SK-N-MC (cell line): ENCODE measurements around the gene SAMD14.

Experiments used
- DNase-seq: peaks from one replicate; pipeline ENCODE4 v3.0.0-alpha.2; 2011; ENCODE audit warnings: low read depth, low spot score
- H3K27ac ChIP-seq: fragments of 200-600 bp; sonication (generic); 2 replicates; pipeline ENCODE4 v1.5.1; 2016; ENCODE audit warnings: mixed run types
- H3K36me3 ChIP-seq: fragments of 200-600 bp; sonication (generic); 2 replicates; pipeline ENCODE4 v1.6.1; 2017; ENCODE audit warnings: antibody characterized with exemption, low read length, mixed read lengths; ENCODE audit not compliant: insufficient read depth
- H3K4me3 ChIP-seq: fragments of 200-600 bp; sonication (generic); 2 replicates; pipeline ENCODE4 v1.5.1; 2016
- H3K9ac ChIP-seq: fragments of 200-600 bp; sonication (generic); 2 replicates; pipeline ENCODE4 v1.8.0; 2017; ENCODE audit warnings: mixed run types, mixed read lengths; ENCODE audit not compliant: insufficient read length
- H3K9me3 ChIP-seq: fragments of 200-600 bp; sonication (generic); 2 replicates; pipeline ENCODE4 v1.6.1; 2017; ENCODE audit warnings: low read depth, mild to moderate bottlenecking, antibody characterized with exemption, low read length, moderate library complexity, mixed read lengths
- EZH2 ChIP-seq: fragments of 200-600 bp; sonication (generic); IDR thresholded peaks from one replicate; pipeline ENCODE4 v1.6.1; 2017; ENCODE audit warnings: antibody characterized with exemption
- FOXP2 ChIP-seq: optimal IDR thresholded peaks from 2 replicates; pipeline ENCODE3; 2011; ENCODE audit warnings: mild to moderate bottlenecking, moderate library complexity; ENCODE audit not compliant: insufficient read depth; ENCODE audit errors: extremely low read length, control extremely low read depth
- POLR2AphosphoS5 ChIP-seq: IDR thresholded peaks from 2 replicates; pipeline ENCODE4 v1.6.1; 2012; ENCODE audit warnings: mild to moderate bottlenecking, low read depth, low read length, borderline replicate concordance

SAMD14 gene

DNA sequence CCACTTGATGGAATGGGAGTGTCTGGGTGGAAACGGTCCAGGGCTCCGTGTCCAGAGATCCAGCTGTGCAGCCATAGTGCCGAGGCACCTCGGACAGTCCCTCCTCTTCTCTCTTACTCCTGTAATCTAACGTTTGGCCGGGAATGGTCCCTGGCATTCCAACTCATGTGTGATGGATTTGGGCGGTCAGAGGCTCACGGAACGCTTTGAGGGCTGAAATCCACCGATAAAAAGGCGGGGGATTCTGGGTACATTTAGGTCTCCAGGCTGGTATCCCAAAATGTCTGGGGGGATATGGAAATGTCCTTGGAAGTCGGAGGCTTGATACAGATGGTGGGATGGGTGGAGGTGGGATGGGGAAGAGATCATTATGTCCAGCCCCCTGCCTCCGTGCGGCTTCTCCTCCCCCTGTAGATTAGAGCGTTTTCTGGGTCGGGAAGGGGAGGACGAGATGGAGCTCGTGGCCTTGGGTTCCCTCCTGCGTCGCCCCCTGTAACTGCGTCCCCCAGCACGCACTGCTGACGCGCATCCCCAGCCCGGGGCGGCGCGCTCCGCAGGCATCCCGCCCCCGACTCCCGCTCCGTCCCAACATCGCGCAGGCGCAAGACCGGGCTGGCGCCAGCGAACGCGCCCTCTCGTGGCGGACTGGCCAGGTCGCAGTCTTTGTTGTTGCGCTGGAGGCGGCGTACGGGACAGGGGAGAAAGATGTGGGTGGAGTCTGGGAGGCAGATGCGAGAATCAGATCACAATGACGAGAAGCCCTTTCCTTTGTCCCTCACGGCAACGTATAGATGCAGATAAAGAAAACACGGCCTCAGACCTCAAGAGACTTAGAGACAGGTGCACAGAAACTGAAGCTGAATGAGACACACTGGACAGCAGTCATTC lies 31.3 kb upstream of the SAMD14 start:
- TF ChIP-seq POLR2AphosphoS5 (peak; percentile 80), FOXP2 (peak; percentile 73), EZH2 (no peak)
- Histone ChIP-seq H3K27ac (no peak overlapping the region), H3K4me3 (peak overlapping the region; percentile 74), H3K9me3 (no peaks in the 10 kb centered on the region), H3K9ac (peak overlapping the region; percentile 14), H3K36me3 (no peaks in the 10 kb centered on the region)
- peak; percentile 40 for DNase-seq

GRCh38 chr17:50157891-50158290 lies 27.9 kb upstream of the SAMD14 start:
- Histone ChIP-seq H3K4me3 (no peak overlapping the region), H3K36me3 (no peaks in the 10 kb centered on the region), H3K9me3 (no peaks in the 10 kb centered on the region), H3K9ac (no peak overlapping the region), H3K27ac (no peak overlapping the region)
- no peak for DNase-seq
- no peak for TF ChIP-seq FOXP2
- TF ChIP-seq EZH2 = no peak
- no peak for TF ChIP-seq POLR2AphosphoS5

DNA sequence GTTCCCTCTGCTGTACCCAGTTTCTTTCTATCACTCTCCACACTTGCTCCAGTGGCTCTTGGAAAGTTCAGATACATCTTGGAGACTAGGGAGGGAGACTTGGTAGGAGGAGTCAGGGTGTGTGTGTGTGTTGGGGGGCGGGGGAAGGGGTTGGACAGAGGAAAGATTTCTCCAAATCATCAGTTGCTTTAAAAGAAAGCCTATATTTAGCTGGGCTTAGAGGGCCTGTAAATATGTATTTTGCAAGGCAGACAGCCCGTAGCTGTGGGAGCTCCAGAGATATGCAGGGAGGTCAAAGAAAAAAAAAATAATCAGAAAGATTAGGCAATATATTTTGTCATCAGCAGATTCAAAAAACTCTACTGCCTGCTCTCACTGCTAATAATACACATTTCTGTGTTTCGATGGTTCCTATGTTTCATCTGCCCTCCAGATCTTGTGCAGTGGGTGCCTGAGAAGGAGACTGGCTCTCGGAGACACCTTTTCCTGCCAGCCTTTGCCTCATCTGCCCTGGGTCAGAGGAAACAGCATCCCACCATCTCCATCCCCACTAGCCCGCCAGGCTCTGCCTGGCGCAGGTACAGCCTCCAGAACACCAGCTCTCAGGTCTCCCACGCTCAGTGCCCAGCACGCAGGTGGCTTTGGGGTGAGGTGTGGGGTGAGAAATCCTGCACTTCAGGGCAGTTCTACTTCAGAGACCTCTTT lies 25.3 kb upstream of the SAMD14 start:
- H3K4me3 ChIP-seq = peak overlapping the region; percentile 45; the same call in 1 of the 2 replicates
- H3K27ac ChIP-seq = peak overlapping the region; percentile 81
- H3K9ac ChIP-seq = peak overlapping the region; percentile 5
- no peaks in the 10 kb centered on the region for H3K36me3 ChIP-seq
- no peak for TF ChIP-seq EZH2
- TF ChIP-seq POLR2AphosphoS5 = no peak
- TF ChIP-seq FOXP2 = no peak
- DNase-seq = no peak
- H3K9me3 ChIP-seq = no peaks in the 10 kb centered on the region

DNA sequence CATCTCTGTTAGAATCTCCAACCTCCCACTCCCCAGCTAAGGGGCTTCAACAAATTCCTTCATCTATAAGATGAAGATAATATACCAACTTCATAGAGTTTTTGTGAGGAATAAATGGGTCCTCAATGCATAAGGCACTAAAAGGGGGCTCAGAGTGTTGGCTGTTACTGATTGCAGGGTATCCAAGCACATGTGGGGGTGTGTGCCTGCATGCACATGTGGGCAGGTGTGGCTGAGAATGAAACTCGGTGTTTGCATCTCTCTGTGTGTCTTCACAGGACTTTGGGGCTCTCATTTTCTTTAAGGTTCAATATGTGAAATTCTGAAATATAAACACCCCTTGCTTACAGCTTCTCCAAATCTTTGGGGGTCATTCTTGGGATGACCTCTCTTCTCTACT lies 24.6 kb upstream of the SAMD14 start:
- Histone ChIP-seq H3K9ac (peak overlapping the region; percentile 5), H3K4me3 (no peak overlapping the region), H3K9me3 (no peaks in the 10 kb centered on the region), H3K36me3 (no peaks in the 10 kb centered on the region), H3K27ac (no peak overlapping the region)
- TF ChIP-seq EZH2 (no peak), POLR2AphosphoS5 (no peak), FOXP2 (no peak)
- DNase-seq = no peak

DNA sequence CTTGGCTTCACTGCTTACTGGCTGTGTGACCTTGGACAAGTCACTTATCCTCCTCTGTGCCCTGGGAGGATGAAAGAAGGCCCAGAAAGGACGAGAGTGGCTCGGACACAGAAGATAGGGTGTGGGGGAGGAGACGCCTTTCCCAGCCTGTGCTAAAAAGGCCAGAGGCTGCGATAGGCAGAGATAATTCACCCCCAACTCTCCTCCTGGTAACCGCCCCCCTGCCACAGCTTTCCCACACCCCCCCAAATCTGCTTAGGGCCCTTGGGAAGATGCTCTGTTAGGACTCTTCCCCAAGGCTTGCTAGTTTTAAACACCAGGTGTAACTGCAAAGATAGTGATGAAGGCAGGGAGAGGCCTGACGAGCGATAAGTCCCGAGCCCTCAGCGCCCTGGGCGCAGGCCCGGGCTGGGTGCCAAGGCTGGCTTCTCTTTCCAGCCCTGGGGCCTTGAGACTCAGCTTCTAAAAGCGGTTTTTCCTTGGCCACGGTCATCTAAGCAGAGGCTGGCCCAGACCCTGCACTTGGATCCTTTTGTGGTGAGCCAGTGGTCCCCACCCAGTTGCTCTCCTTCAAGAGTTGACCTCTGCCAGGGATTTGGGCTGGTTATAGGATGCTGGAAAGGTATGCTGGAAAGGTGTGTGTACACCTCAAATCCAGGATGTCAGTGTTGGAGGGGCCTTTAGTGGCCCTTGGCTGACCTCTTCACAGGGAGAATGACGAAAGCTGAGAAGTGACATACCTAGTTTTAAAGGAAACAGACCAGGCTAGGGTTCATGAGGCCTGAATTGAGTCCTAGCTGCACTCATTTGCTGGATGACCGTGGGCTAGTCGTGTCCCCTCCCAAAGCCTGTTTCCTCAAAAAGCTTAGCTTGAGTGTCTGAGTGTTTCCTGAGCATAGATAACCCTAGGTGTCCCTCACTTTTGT lies 24.0 kb upstream of the SAMD14 start:
- no peak for DNase-seq

GRCh38 chr17:50152736-50153135 lies 22.8 kb upstream of the SAMD14 start:
- Histone ChIP-seq H3K27ac (peak overlapping the region; percentile 89), H3K9ac (no peak overlapping the region), H3K4me3 (peak overlapping the region; percentile 100), H3K9me3 (no peaks in the 10 kb centered on the region), H3K36me3 (no peaks in the 10 kb centered on the region)
- no peak for DNase-seq
- TF ChIP-seq EZH2 = no peak
- no peak for TF ChIP-seq FOXP2
- no peak for TF ChIP-seq POLR2AphosphoS5

More for the DNA sequence above, 24.0 kb upstream of the SAMD14 start:
- Histone ChIP-seq H3K36me3 (no peaks in the 10 kb centered on the region), H3K27ac (peak overlapping the region; percentile 89; the same call in 1 of the 2 replicates), H3K9ac (no peak overlapping the region), H3K4me3 (no peak overlapping the region), H3K9me3 (no peaks in the 10 kb centered on the region)
- TF ChIP-seq POLR2AphosphoS5 (no peak), FOXP2 (no peak), EZH2 (no peak)

- TF ChIP-seq FOXP2 = no peak
- no peak for TF ChIP-seq EZH2
- TF ChIP-seq POLR2AphosphoS5 = peak; percentile 41; the same call in 1 of the 2 replicates
- no peak for DNase-seq
- Histone ChIP-seq H3K9me3 (no peaks in the 10 kb centered on the region), H3K27ac (peak overlapping the region; percentile 89), H3K36me3 (no peaks in the 10 kb centered on the region), H3K9ac (peak overlapping the region; percentile 70), H3K4me3 (peak overlapping the region; percentile 100)
These were observed 22.1 kb upstream of the SAMD14 start for GRCh38 chr17:50151937-50152547.
